ENCODE results near the gene CRYGA.

DNA sequence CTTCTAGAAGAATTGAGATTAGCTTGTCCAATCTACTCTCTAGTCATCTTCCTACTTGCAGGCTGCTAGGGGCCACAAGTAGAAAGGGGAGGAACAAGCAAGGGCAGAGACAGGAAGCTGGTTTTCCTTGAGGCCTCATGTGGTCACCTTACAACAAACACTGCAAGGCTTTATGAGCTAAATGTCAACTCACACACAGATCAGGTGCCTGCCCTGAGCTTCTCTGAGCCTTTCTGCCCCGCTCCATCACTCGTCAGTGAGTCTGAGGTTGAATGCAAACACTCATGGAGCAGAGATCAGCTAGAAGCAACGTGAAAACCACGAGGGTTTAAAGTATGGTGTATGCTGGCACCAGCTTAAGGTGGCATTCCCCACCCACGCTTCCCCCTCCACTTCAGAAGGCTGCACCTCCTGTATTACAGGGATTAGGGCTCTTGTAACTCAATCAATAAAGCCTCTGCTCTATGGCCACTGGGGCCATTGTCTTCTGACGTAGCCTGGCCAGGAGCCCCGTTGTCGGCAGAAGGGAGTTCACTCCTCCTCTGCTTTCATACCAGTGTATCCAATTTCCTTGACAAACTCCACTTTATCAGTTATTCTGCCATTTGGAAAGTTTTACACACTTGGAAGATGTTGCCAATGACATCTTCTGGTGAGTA lies 28.3 kb downstream of the CRYGA start:
- TF ChIP-seq, protein P1, sequence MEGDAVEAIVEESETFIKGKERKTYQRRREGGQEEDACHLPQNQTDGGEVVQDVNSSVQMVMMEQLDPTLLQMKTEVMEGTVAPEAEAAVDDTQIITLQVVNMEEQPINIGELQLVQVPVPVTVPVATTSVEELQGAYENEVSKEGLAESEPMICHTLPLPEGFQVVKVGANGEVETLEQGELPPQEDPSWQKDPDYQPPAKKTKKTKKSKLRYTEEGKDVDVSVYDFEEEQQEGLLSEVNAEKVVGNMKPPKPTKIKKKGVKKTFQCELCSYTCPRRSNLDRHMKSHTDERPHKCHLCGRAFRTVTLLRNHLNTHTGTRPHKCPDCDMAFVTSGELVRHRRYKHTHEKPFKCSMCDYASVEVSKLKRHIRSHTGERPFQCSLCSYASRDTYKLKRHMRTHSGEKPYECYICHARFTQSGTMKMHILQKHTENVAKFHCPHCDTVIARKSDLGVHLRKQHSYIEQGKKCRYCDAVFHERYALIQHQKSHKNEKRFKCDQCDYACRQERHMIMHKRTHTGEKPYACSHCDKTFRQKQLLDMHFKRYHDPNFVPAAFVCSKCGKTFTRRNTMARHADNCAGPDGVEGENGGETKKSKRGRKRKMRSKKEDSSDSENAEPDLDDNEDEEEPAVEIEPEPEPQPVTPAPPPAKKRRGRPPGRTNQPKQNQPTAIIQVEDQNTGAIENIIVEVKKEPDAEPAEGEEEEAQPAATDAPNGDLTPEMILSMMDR (IDR thresholded peaks at IDR 0.05): no peak
- TF ChIP-seq POLR2AphosphoS5 (IDR thresholded peaks at IDR 0.05): no peak

Data from suprapubic skin (tissue), 3 donors.